Mucosa of rectum (tissue), 2 donors: ENCODE measurements around the gene PATE1.

ENCODE experiments used
- H3K27ac ChIP-seq, 2 donors: one replicate each; pipeline ENCODE4 v1.7.0; 2013; ENCODE audit warnings: inconsistent platforms in 2 of 2, low read depth in 2 of 2, low read length in 2 of 2
- H3K27me3 ChIP-seq, 2 donors: one replicate each; pipeline ENCODE4 v1.7.0; 2013; ENCODE audit warnings: low read length in 2 of 2; ENCODE audit not compliant: control insufficient read depth in 2 of 2, insufficient read depth in 2 of 2
- H3K36me3 ChIP-seq, 2 donors: one replicate each; pipeline ENCODE4 v1.7.0; 2013; ENCODE audit warnings: low read length in 2 of 2; ENCODE audit not compliant: control insufficient read depth in 2 of 2, insufficient read depth in 2 of 2
- H3K4me1 ChIP-seq, 2 donors: one replicate each; pipeline ENCODE4 v1.7.0; 2013; ENCODE audit warnings: low read length in 2 of 2, mild to moderate bottlenecking in 1 of 2; ENCODE audit not compliant: control insufficient read depth in 2 of 2, insufficient read depth in 2 of 2
- H3K4me3 ChIP-seq, 2 donors: one replicate each; pipeline ENCODE4 v1.7.0; 2013; ENCODE audit warnings: low read length in 2 of 2
- H3K9ac ChIP-seq, 2 donors: one replicate each; pipeline ENCODE4 v1.7.0; 2013; ENCODE audit warnings: low read length in 2 of 2, low read depth in 1 of 2, mild to moderate bottlenecking in 1 of 2
- H3K9me3 ChIP-seq, 2 donors: one replicate each; pipeline ENCODE4 v1.7.0; 2013; ENCODE audit warnings: low read length in 2 of 2; ENCODE audit not compliant: control insufficient read depth in 2 of 2
- donor health status: healthy.
- donor health status: Normal muscosa, but diverticular disease.

Gene PATE1

GRCh38 chr11:125784678-125785077 is 38.6 kb downstream of the PATE1 start:
- no peaks in the 10 kb centered on the region for H3K27me3 ChIP-seq
- no peak overlapping the region for H3K9ac ChIP-seq
- no peaks in the 10 kb centered on the region for H3K9me3 ChIP-seq
- H3K27ac ChIP-seq: no peak overlapping the region
- no peaks in the 10 kb centered on the region for H3K36me3 ChIP-seq
- H3K4me3 ChIP-seq: no peak overlapping the region
- no peaks in the 10 kb centered on the region for H3K4me1 ChIP-seq

- Histone ChIP-seq H3K36me3 (no peaks in the 10 kb centered on the region), H3K4me3 (no peak within 1 kb of the TSS), H3K27me3 (no peaks in the 10 kb centered on the region), H3K9ac (no peak within 1 kb of the TSS), H3K9me3 (no peaks in the 10 kb centered on the region), H3K27ac (no peak within 1 kb of the TSS), H3K4me1 (no peaks in the 10 kb centered on the region)
Measured at GRCh38 chr11:125787827-125788226, 41.7 kb downstream of the PATE1 start, which contains the start of gene PATE3. PATE3 (plus strand) TSS chr11:125788127; CDS start chr11:125788152, 25 bp downstream.

- Histone ChIP-seq H3K27ac (no peak overlapping the region), H3K27me3 (no peaks in the 10 kb centered on the region), H3K36me3 (no peaks in the 10 kb centered on the region), H3K9ac (no peak overlapping the region), H3K4me3 (no peak overlapping the region), H3K4me1 (no peaks in the 10 kb centered on the region), H3K9me3 (no peaks in the 10 kb centered on the region)
Measured at GRCh38 chr11:125790825-125791224, 44.7 kb downstream of the PATE1 start.

- Histone ChIP-seq H3K27ac (no peak overlapping the region), H3K27me3 (no peaks in the 10 kb centered on the region), H3K4me3 (no peak overlapping the region), H3K9me3 (no peaks in the 10 kb centered on the region), H3K9ac (no peak overlapping the region), H3K4me1 (no peaks in the 10 kb centered on the region), H3K36me3 (no peaks in the 10 kb centered on the region)
Measured at GRCh38 chr11:125797641-125798040, 51.6 kb downstream of the PATE1 start.
